HG02763 (cell line): ENCODE data around the gene PRKCH.

Experiments
- ATAC-seq: cut with Tn5 transposase; IDR thresholded peaks from one replicate; pipeline ENCODE4 v1.9.1; 2021; ENCODE audit warnings: mild to moderate bottlenecking, moderate library complexity; ENCODE audit not compliant: unreplicated experiment

PRKCH gene

DNA sequence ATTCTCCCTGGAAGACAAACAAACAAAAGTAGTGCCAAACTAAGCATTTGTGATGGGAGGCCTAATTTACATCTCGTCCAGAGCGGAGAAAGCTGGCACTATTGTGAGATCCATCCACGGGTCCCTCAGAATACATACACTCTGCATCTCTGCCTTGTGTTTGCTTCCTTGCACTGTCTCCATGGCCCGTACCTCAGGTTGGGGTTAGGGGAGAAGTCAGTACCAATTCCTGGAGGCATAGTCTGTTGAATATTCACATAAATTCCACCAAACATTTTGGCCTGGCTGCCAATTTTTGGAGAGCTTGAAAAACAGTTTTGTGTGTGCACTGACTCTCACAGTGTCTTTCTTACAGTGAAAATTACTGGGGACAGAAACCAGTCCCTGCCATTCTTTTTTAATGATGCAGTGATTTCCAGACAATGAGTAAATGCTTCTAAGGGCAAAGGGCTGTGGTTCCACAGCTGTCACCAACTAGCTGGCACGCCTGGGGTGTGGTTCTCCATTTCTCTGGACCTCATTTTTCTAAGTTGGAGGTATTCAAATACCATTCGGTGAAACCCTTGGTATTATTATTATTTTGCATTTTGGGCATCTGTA lies 254.3 kb downstream of the PRKCH start:
- ATAC-seq = no peak

DNA sequence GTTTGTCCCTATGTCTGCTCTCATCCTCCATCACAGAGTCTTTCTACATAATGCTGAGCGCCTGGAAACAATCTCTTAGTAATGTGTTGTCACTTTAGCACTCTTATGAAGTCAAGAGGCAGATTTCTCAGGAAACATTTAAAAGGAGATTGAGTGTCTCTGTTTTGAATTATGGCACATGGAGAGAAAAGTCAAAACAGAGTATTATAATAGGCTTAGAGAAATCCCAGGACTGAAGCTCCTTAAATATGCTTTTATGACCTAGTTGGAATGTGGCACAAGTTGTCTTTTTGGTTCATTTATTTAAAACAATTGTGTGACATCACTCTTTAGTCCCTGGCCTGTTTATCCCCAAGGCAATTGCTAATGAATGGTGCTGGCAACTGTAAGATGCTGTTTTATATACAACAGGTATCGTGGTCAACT lies 256.1 kb downstream of the PRKCH start:
- no peak for ATAC-seq

DNA sequence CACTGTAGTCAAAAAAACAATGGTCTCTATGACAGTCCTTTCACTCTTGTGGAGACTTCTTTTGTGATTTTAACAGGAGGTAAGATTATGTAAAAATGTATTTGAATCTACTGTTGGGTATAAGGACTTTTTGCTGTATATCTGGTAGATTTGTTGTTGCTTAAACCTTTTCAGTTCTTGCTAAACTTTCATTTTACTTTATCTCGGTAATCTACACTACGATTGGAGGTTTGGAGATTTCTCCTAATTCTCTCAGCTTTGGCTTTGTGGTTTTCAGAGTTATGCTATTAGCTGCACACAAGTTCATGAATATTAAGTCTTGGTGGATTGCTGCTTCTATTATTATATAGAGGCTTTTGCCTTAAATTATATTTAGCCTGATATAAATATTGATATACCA lies 257.4 kb downstream of the PRKCH start:
- ATAC-seq = no peak

- no peak for ATAC-seq
Measured at GRCh38 chr14:61581340-61581739, 260.0 kb downstream of the PRKCH start.

DNA sequence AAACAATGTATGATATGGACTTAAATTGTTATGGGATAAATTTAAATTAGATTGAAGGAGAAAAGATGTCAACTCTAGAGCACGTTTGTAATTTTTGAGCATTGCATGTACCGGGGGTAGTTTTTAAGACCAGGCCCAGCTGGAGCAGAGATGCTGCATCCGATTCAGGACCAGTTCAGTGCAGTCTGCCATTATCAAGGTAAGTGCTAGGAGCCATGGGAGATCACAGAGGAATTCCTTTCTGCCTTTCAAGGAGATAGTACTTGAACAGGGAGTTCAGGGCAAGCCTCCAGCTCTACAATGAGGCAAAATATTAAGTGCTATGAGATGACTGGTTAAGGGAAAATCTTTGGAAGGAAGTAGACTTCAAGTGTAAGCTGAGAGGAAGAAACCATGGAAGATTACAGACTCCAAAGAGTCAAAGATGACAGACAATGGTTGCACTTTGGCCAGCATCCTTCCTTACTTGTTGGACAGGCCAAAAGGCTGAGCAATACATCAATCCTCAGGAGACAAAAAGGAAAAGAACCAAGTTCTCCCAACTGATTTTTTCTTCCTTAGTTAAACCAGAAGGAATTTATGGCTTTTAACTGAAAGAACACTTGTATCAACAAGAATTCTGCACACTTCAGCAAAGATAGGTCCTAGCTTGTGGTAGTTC lies 260.7 kb downstream of the PRKCH start:
- ATAC-seq = no peak

- ATAC-seq = no peak
Measured at GRCh38 chr14:61582815-61583214, 261.4 kb downstream of the PRKCH start.

- ATAC-seq = no peak
Measured at GRCh38 chr14:61584331-61584741, 263.0 kb downstream of the PRKCH start.

GRCh38 chr14:61585598-61586543 lies 264.5 kb downstream of the PRKCH start:
- no peak for ATAC-seq

GRCh38 chr14:61586544-61587055 lies 265.2 kb downstream of the PRKCH start:
- ATAC-seq = no peak

DNA sequence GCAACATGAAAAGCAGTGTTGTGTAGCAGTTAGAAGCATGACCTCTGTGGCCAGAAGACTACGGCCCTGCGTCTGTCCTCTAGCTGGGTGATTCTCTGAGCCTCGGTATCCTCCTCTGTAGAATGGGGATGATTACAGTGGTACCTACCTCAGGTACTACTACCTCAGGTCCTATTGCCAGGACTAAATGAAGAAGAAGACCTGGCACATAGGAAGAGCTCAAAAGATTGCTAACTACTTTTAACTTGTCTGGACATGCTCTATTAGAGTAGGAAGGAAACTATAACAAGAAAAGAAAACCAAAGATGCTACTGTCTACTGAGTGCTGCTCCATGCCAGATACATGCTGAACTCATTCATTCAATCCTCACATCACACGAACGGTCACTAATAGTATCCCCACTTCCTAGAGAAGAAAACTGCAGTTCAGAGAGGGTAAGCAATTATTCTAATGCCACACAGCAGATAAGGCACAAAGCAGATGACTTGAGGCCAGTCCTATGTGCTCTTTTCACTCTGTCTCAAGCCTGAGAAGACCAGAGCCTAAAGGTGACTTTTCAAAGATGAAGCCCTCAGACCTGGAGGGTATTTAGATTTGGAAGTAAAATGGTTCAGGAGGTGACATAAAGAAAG lies 265.8 kb downstream of the PRKCH start:
- no peak for ATAC-seq

DNA sequence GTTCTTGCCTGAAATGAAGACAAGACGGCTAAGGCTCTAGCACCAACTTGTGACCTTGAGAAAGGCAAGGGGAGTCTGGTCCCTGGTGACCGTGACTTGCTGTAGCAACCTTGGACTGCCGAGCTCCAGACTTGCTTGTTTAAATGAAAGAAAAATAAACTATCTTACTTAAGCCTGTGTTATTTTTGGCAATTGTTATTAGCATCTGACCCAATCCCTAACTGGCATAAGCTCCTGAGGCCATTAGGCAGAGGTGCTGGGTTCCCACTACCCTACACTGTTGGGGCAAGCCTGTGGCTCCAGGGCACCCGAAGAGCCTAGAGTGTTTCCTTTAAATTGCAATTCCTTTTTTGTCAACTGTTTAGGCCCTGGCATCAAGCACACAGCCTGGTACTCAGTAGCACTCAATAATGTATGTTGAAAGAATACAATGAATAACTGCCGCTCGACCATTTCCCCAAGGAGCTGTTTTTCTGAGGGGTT lies 267.1 kb downstream of the PRKCH start:
- ATAC-seq = no peak

DNA sequence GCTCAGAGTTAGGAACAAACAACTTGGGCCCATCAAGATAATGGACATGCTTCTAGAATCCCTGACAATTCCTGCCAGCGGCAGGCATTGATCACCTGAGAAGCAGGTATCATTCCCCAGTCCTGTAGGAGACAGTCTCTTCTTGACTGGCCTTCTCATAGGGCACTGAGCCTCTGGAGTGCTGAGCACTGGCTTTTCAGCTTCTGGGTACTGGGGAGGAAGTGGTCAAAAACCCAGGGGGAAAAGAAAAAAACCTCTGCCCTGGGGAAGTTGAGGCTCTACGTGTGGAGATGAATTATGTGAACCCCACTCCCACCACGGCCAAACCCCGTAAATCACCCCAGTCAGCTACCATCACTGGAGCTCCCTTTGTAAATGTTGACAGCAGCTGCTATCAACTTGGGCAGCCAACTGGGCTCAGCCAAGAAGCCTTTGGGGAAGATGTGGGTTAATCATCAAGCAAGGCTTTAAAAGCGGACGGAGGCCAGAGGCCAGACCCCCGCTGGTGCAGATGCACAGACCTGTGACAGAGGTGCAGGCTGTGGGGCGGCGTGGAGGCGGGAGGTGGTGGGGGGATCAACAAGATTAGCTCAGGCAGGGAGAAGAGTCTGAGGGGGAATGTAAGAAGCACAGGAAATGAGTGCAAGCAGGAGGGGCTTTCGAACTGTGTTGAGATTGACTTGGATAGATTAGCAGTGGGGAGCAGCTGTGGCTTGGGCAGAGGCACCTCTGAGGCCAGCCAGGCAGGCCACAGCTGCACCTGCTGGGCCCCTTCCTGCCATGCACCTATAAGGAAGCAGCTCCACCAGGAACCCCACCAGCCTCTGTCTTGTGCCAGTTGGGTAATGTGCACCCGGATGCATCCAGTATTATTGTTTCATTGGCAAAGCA lies 268.6 kb downstream of the PRKCH start:
- ATAC-seq = no peak

GRCh38 chr14:61591862-61592261 lies 270.5 kb downstream of the PRKCH start:
- ATAC-seq = no peak

DNA sequence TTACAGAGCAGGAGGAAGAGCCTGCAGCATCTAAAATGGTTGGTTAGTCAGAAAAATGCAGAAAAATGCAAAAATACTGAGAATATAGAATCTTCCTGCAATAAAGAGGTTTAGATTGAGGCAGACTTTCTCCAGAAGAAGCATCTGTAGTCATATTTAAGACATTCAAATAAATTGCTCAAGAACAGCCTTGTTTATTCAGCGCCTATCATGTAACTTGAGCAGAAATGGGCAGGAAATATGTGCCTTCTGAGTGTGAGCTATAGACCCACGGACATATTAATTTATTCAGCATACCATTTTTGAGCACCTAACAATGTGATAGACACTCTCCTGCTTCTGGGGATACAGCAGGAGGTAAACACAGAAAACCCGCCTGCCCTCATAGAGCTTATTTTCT lies 272.0 kb downstream of the PRKCH start:
- ATAC-seq = no peak

DNA sequence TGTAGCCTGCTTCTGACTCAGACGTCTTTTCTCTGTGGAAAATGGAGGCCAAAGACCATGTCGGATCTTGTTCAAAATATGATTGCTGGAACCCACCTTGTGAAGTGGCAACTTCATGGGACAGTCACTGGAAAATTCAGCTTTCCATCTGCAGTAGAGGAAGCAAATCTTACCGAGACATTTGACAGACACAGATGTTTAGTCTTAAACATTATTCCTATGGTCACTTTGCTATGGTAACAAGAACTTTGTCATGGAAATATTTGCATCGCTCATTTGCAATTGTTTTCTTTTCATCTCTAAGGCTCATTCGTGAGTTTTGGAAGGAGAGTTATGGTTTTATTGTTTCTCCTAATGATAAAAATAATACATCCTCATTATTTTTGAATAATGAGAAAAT lies 275.6 kb downstream of the PRKCH start:
- no peak for ATAC-seq

DNA sequence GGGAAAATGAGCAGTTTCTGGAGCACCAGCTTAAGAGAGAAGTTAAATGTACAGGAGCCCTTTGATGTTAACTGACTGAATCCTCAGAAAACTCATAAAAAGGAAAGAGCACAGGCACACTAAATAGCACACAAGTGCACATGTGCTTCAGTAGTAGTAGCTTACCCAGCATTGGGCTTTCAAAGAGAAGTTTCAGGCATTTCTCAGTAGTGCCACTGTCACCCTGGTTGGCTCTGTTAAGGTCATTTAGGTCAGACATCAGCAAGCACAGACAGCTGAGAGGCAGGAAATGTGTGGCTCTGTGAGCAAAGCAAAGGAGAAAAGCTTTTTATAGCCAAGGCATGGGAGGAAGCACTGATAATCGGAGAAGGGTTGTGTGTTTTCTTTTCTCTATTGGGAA lies 277.6 kb downstream of the PRKCH start:
- ATAC-seq = peak; percentile 41

DNA sequence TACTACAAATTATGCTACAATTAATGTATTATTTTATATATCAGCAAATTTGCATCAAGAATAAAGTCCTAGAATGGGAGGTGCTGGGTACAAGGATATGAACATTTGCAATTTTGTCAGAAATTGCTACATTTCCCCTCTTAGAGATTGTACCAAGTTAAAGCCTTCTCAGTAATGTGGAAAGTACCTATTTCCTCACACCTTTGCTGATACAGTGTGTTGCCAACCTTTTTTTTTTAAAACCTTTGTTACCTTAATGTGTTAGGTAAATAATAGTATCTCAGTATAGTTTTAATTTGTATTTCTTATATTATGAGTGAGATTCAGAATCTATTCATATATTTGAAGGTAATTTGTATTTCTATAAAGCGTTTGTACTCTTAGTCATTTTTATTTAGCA lies 278.6 kb downstream of the PRKCH start:
- no peak for ATAC-seq
